WTC11 (cell line): Measurements from ENCODE around the gene RASL12. TPM values are rescaled to one million over a fixed set of nuclear protein-coding genes. Genes with fewer than 3 reads are reported as not detected.
A peak's percentile ranks its signal among the peaks of the same experiment; 100 is the strongest.

ENCODE experiments used
- ATAC-seq: fragments of 200-7000 bp; cut with Tn5 transposase; 2 replicates; pipeline ENCODE4 v1.10.0; 2021; ENCODE audit warnings: mild to moderate bottlenecking, moderate library complexity
- CTCF ChIA-PET: fragments of 300-600 bp; sonication (Branson Sonifier 250); formaldehyde crosslinking; loops from one replicate; lab custom pipeline; 2021; ENCODE audit warnings: antibody characterized with exemption; lab: Charles Lee
- POLR2A ChIA-PET: fragments of 350-600 bp; sonication (Branson Sonifier 250); formaldehyde crosslinking; loops from one replicate; lab custom pipeline; 2021; ENCODE audit warnings: antibody characterized with exemption; lab: Charles Lee
- DNase-seq: peaks from one replicate; pipeline ENCODE4 v3.0.0; 2021; ENCODE audit warnings: low spot score
- H3K27ac Mint-ChIP-seq: 2 replicates; pipeline ENCODE4 v1.8.0; 2021; ENCODE audit warnings: mixed read lengths
- H3K27me3 Mint-ChIP-seq: 2 replicates; pipeline ENCODE4 v1.8.0; 2021; ENCODE audit warnings: low read depth, mild to moderate bottlenecking, moderate library complexity, mixed read lengths
- H3K36me3 Mint-ChIP-seq: 2 replicates; pipeline ENCODE4 v1.8.0; 2021; ENCODE audit warnings: mixed read lengths
- H3K4me1 Mint-ChIP-seq: 2 replicates; pipeline ENCODE4 v1.8.0; 2022; ENCODE audit warnings: mixed read lengths
- H3K4me3 Mint-ChIP-seq: 2 replicates; pipeline ENCODE4 v1.8.0; 2021; ENCODE audit warnings: mild to moderate bottlenecking, moderate library complexity, mixed read lengths
- H3K9me3 Mint-ChIP-seq: 2 replicates; pipeline ENCODE4 v1.8.0; 2021; ENCODE audit warnings: mixed read lengths
- ATF1 ChIP-seq: sonication (generic); formaldehyde crosslinking; IDR thresholded peaks from 2 replicates; pipeline ENCODE4 v1.8.1; 2023; ENCODE audit warnings: mild to moderate bottlenecking, moderate library complexity, missing genetic modification reagents
- ETV6 ChIP-seq: sonication (generic); formaldehyde crosslinking; IDR thresholded peaks from 2 replicates; pipeline ENCODE4 v1.8.1; 2022; ENCODE audit warnings: mild to moderate bottlenecking, missing genetic modification reagents
- FOXP1 ChIP-seq: sonication (generic); formaldehyde crosslinking; IDR thresholded peaks from 2 replicates; pipeline ENCODE4 v1.8.0; 2022; ENCODE audit warnings: missing genetic modification reagents, mild to moderate bottlenecking, moderate library complexity, borderline replicate concordance
- SP1 ChIP-seq: sonication (generic); formaldehyde crosslinking; conservative IDR thresholded peaks from 2 replicates; pipeline ENCODE4 v1.8.1; 2022; ENCODE audit warnings: missing genetic modification reagents
- TP53 ChIP-seq: sonication (generic); formaldehyde crosslinking; IDR thresholded peaks from 2 replicates; pipeline ENCODE4 v1.8.1; 2023; ENCODE audit warnings: mild to moderate bottlenecking, missing genetic modification reagents
- ZNF121 ChIP-seq: sonication (generic); formaldehyde crosslinking; IDR thresholded peaks from 2 replicates; pipeline ENCODE4 v1.8.0; 2023; ENCODE audit warnings: missing genetic modification reagents
- total RNA-seq: library from RNA; stranded (reverse); gene quantifications from 3 replicates; pipeline ENCODE4 v1.2.3, GENCODE V29; 2021
- TF ChIP-seq, protein P1 (sequence below): sonication (generic); formaldehyde crosslinking; IDR thresholded peaks from 2 replicates; pipeline ENCODE4 v1.8.0; 2023; ENCODE audit warnings: missing genetic modification reagents, mild to moderate bottlenecking, borderline replicate concordance
- TF ChIP-seq, protein P2 (sequence below): fragments of 250-450 bp; sonication (Bioruptor Pico); IDR thresholded peaks from 2 replicates; pipeline ENCODE4 v2.1.2; 2022; ENCODE audit warnings: mild to moderate bottlenecking, moderate library complexity
- TF ChIP-seq, protein P3 (sequence below): sonication (generic); formaldehyde crosslinking; IDR thresholded peaks from 2 replicates; pipeline ENCODE4 v1.8.1; 2022; ENCODE audit warnings: low read depth, mild to moderate bottlenecking, moderate library complexity, missing genetic modification reagents, borderline replicate concordance
- TF ChIP-seq, protein P4 (sequence below): fragments of 200-600 bp; IDR thresholded peaks from 2 replicates; pipeline ENCODE4 v1.8.0; 2022; ENCODE audit warnings: antibody characterized with exemption

RASL12 gene
- total RNA-seq, 1 experiment from 2014 or later: 5.6 TPM

DNA sequence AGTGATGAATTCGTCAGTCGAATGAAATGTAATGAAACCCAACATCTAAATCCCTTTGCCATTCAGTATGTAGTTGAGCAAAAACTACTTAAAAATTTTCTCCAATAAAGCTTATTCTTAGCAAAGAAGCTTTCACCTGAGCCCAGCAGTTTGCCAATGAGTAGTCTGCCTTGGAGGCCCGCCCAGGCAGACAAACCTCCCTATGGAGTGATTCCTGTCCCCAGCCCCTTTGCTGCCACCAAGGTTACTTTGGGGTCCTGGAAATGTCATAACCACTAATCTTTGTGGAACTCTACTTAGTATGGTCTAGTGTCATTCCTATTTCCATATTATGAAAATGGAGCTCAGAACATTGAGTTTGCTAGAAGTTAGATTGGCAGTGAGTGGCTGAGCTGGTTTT, 35.1 kb upstream of the RASL12 start (continued):
- TF ChIP-seq, protein P1, sequence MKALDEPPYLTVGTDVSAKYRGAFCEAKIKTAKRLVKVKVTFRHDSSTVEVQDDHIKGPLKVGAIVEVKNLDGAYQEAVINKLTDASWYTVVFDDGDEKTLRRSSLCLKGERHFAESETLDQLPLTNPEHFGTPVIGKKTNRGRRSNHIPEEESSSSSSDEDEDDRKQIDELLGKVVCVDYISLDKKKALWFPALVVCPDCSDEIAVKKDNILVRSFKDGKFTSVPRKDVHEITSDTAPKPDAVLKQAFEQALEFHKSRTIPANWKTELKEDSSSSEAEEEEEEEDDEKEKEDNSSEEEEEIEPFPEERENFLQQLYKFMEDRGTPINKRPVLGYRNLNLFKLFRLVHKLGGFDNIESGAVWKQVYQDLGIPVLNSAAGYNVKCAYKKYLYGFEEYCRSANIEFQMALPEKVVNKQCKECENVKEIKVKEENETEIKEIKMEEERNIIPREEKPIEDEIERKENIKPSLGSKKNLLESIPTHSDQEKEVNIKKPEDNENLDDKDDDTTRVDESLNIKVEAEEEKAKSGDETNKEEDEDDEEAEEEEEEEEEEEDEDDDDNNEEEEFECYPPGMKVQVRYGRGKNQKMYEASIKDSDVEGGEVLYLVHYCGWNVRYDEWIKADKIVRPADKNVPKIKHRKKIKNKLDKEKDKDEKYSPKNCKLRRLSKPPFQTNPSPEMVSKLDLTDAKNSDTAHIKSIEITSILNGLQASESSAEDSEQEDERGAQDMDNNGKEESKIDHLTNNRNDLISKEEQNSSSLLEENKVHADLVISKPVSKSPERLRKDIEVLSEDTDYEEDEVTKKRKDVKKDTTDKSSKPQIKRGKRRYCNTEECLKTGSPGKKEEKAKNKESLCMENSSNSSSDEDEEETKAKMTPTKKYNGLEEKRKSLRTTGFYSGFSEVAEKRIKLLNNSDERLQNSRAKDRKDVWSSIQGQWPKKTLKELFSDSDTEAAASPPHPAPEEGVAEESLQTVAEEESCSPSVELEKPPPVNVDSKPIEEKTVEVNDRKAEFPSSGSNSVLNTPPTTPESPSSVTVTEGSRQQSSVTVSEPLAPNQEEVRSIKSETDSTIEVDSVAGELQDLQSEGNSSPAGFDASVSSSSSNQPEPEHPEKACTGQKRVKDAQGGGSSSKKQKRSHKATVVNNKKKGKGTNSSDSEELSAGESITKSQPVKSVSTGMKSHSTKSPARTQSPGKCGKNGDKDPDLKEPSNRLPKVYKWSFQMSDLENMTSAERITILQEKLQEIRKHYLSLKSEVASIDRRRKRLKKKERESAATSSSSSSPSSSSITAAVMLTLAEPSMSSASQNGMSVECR (CRISPR knock-in tag): no peak
- TF ChIP-seq, all 79 proteins: peak for 0

DNA sequence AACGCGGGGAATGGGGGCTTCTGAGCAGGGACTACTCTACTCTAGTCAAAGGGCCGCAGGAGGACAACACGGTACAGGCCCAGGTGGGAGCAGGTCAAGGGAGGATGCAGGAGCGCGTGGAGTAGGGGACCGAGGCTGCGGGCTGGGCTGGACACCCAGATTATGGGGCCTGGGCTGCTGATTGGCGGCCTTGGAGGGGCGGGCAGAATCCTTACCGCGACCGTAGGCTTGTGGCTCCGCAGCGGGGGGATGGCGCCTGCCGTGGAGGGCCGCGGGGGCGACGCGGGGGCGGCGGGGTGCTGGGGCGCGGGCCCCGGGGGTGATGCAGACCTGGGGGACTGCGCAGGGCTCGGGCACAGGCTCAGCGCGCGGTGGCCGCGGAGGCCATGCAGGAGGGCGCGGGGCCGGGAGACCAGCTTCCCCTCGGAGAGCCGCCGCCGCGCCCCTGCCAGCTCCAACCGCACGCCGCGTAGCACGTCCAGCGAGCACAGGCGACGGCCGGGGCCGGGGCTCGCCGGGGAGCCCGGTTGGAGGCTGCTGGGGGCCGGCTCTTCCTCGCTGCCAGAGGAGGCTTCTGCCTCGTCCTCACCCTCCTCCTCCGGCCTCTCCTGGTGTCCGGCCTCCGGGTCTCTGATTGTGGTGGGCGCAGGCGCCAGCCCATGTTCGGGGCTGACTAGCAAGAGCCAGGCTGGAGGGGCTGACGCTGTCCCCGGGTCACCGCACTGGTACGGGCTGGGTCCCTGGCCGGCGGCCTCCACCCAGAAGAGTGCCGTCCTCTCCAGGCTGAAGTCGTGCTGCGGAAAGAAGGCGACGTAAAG, 34.3 kb upstream of the RASL12 start:
- ChIA-PET CTCF (interaction anchor here (0.5 to 6.1 kb wide), 64 partner anchors 8 to 417 kb away, joined by 3 to 308 read pairs (median 5); partner anchors contain the start of genes ANKDD1A, CILP, CLPX and KBTBD13), POLR2A (interaction anchor here (0.8 to 2.5 kb wide), 4 partner anchors 10 to 35 kb away, joined by 3 to 12 read pairs (median 8); partner anchors contain the start of gene RASL12)
- TF ChIP-seq ZNF121 (CRISPR knock-in tag) (0 out of 2 replicates have a peak, but pooled peaks have one; percentile 6), SP1 (CRISPR knock-in tag) (peak; percentile 49; the same call in 1 of the 2 replicates), FOXP1 (CRISPR knock-in tag) (peak; percentile 38; the same call in 1 of the 2 replicates), TP53 (CRISPR knock-in tag) (0 out of 2 replicates have a peak, but pooled peaks have one; percentile 46)
- TF ChIP-seq, protein P2, sequence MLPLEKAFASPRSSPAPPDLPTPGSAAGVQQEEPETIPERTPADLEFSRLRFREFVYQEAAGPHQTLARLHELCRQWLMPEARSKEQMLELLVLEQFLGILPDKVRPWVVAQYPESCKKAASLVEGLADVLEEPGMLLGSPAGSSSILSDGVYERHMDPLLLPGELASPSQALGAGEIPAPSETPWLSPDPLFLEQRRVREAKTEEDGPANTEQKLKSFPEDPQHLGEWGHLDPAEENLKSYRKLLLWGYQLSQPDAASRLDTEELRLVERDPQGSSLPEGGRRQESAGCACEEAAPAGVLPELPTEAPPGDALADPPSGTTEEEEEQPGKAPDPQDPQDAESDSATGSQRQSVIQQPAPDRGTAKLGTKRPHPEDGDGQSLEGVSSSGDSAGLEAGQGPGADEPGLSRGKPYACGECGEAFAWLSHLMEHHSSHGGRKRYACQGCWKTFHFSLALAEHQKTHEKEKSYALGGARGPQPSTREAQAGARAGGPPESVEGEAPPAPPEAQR: no peak
- Mint-ChIP-seq H3K27ac (peak overlapping the region; percentile 86), H3K4me3 (peak overlapping the region; percentile 89), H3K9me3 (no peaks in the 10 kb centered on the region), H3K36me3 (no peaks in the 10 kb centered on the region), H3K27me3 (peaks cover 10% of the 10 kb centered on the region), H3K4me1 (peaks cover 2% of the 10 kb centered on the region)
- DNase-seq (peak; percentile 66), ATAC-seq (peak; percentile 79)

DNA sequence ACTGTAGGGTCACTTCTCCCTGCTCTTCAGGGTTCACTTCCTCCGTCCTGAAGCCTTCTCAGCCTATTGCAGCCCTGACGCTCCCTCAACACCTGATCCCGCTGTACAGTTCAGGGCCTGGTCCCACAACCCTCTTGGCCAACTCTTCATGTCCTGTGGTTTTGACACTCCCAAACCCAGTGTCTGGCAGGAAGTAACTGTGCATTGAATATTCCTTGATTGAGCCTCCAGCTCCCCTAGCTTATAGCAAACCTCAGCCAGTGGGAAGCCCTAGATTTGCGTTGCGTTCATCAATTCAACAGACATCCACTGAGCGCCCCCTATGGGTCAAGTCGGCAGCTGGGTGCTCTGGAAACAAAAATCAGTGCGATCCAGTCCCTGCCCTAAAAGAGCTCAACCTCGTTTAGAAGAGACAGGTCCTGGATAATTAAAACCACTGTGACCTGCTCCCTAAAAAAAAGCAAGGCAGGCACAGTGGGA, 33.7 kb upstream of the RASL12 start:
- Mint-ChIP-seq H3K9me3 (no peaks in the 10 kb centered on the region), H3K4me3 (peak overlapping the region; percentile 89), H3K4me1 (peaks cover 2% of the 10 kb centered on the region), H3K36me3 (no peaks in the 10 kb centered on the region), H3K27ac (peak overlapping the region; percentile 86), H3K27me3 (peaks cover 10% of the 10 kb centered on the region)
- no peak for TF ChIP-seq TP53 (CRISPR knock-in tag)
- no peak for TF ChIP-seq ATF1 (CRISPR knock-in tag)
- TF ChIP-seq ETV6 (CRISPR knock-in tag): 0 out of 2 replicates have a peak, but pooled peaks have one; percentile 22
- TF ChIP-seq, protein P3, sequence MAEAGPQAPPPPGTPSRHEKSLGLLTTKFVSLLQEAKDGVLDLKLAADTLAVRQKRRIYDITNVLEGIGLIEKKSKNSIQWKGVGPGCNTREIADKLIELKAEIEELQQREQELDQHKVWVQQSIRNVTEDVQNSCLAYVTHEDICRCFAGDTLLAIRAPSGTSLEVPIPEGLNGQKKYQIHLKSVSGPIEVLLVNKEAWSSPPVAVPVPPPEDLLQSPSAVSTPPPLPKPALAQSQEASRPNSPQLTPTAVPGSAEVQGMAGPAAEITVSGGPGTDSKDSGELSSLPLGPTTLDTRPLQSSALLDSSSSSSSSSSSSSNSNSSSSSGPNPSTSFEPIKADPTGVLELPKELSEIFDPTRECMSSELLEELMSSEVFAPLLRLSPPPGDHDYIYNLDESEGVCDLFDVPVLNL (CRISPR knock-in tag): no peak
- TF ChIP-seq, protein P4, sequence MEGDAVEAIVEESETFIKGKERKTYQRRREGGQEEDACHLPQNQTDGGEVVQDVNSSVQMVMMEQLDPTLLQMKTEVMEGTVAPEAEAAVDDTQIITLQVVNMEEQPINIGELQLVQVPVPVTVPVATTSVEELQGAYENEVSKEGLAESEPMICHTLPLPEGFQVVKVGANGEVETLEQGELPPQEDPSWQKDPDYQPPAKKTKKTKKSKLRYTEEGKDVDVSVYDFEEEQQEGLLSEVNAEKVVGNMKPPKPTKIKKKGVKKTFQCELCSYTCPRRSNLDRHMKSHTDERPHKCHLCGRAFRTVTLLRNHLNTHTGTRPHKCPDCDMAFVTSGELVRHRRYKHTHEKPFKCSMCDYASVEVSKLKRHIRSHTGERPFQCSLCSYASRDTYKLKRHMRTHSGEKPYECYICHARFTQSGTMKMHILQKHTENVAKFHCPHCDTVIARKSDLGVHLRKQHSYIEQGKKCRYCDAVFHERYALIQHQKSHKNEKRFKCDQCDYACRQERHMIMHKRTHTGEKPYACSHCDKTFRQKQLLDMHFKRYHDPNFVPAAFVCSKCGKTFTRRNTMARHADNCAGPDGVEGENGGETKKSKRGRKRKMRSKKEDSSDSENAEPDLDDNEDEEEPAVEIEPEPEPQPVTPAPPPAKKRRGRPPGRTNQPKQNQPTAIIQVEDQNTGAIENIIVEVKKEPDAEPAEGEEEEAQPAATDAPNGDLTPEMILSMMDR: peak; percentile 76
- peak; percentile 93 for DNase-seq
- ChIA-PET POLR2A (interaction anchor here (0.7 to 2.5 kb wide), 4 partner anchors 14 to 47 kb away, joined by 3 to 12 read pairs (median 8); partner anchors contain the start of gene RASL12), CTCF (interaction anchor here (0.5 to 6.1 kb wide), 65 partner anchors 8 to 416 kb away, joined by 3 to 308 read pairs (median 5); partner anchors contain the start of genes ANKDD1A, CILP, CLPX and KBTBD13)
- peak; percentile 76 for ATAC-seq
